Activated CD8-positive, alpha-beta memory T cell treated with anti-CD3 and anti-CD28 coated beads for 36 hours (primary cell): Measurements from ENCODE around the gene SLC27A4. TPM values are rescaled to one million over a fixed set of nuclear protein-coding genes. Genes with fewer than 3 reads are reported as not detected.

Experiments used
- CTCF ChIA-PET: fragments of 350-600 bp; sonication (Branson Sonifier 250); formaldehyde crosslinking; loops from one replicate; lab custom pipeline; 2021; ENCODE audit warnings: antibody characterized with exemption; lab: Charles Lee
- POLR2A ChIA-PET: fragments of 350-600 bp; sonication (Branson Sonifier 250); formaldehyde crosslinking; loops from one replicate; lab custom pipeline; 2021; ENCODE audit warnings: antibody characterized with exemption; lab: Charles Lee
- total RNA-seq, 2 experiments: library from RNA; stranded (reverse); gene quantifications; one replicate each; pipeline ENCODE4 v1.2.3, GENCODE V29; 2021

Gene SLC27A4
- total RNA-seq, 2 experiments from 2014 or later, result 37.5 to 39.8 TPM

DNA sequence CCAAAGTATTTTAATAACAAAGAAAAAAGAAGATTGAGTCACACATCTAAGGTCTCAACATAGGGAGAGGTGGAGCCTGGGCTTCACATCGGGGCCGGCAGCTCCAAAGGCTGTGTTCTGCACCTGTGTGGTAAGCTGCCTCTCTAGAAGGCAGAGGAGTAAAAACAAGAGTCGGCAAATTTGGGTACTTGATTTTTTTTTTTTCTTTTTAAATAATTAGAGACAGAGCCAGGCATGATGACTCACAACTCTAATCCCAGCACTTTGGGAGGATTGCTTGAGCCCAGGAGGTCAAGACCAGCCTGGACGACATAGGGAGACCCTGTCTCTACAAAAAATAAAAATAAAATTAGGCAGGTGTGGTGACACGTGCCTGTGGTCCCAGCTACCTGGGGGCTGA, 35.5 kb downstream of the SLC27A4 start:
- ChIA-PET POLR2A (no interaction called here), CTCF (interaction anchor here (1.6 kb wide), 1 partner anchor 63 kb away, joined by 4 read pairs; no protein-coding TSS in a partner anchor)

GRCh38 chr9:128382261-128382660, 41.9 kb downstream of the SLC27A4 start:
- ChIA-PET POLR2A (no interaction called here), CTCF (interaction anchor here (0.9 to 1.0 kb wide), 2 partner anchors 56 to 68 kb away, joined by 3 read pairs; no protein-coding TSS in a partner anchor)

- ChIA-PET POLR2A (interaction anchor here (0.6 kb wide), 2 partner anchors 12 to 945 kb away, joined by 6 to 7 read pairs; partner anchors contain the start of gene URM1), CTCF (interaction anchor here (0.6 to 1.0 kb wide), 3 partner anchors 55 to 153 kb away, joined by 3 read pairs; no protein-coding TSS in a partner anchor)
These were observed 42.9 kb downstream of the SLC27A4 start for GRCh38 chr9:128383007-128383753.

GRCh38 chr9:128383791-128384190, 43.5 kb downstream of the SLC27A4 start:
- CTCF ChIA-PET, result interaction anchor here (0.6 kb wide), 1 partner anchor 154 kb away, joined by 3 read pairs; no protein-coding TSS in a partner anchor

DNA sequence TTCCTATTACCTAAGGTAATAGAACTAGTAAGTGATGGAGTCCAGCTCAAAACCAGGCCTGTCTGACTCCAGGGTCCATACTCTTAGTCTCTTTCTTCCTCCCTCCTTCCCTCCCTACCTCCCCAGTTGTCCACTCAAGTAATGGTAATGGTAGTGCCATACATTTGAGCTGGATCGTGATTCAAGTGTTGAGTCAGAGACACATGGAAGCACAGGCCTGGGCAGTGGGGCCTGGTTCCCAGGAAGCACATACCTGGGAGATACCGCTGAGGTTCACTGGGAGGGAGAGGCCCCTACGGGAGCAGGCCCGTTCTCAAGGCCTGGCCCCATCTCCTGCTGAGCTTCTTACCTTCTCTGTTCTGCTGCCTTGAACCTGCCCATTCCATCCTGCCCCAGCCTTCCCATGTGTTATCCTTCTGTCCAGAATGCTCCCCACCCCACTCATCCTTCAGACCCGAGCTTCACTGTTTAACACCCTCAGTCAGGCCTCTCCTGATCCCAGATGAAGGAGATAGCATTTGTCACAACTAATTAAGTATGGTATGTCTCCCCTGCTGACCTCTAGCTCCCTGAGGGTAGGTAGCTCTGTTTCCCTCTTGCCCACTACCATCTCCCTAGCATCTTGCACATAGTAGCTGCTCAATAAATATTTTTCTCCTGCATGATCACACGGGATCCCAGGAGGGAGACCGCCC, 44.6 kb downstream of the SLC27A4 start:
- CTCF ChIA-PET, result interaction anchor here (0.5 kb wide), 1 partner anchor 484 kb away, joined by 5 read pairs; no protein-coding TSS in a partner anchor
- POLR2A ChIA-PET, result interaction anchor here (0.6 kb wide), 1 partner anchor 9 kb away, joined by 4 read pairs; no protein-coding TSS in a partner anchor

More at GRCh38 chr9:128383791-128384190, 43.5 kb downstream of the SLC27A4 start:
- POLR2A ChIA-PET, result interaction anchor here (0.6 kb wide), 2 partner anchors 13 to 945 kb away, joined by 6 to 7 read pairs; partner anchors contain the start of gene URM1

DNA sequence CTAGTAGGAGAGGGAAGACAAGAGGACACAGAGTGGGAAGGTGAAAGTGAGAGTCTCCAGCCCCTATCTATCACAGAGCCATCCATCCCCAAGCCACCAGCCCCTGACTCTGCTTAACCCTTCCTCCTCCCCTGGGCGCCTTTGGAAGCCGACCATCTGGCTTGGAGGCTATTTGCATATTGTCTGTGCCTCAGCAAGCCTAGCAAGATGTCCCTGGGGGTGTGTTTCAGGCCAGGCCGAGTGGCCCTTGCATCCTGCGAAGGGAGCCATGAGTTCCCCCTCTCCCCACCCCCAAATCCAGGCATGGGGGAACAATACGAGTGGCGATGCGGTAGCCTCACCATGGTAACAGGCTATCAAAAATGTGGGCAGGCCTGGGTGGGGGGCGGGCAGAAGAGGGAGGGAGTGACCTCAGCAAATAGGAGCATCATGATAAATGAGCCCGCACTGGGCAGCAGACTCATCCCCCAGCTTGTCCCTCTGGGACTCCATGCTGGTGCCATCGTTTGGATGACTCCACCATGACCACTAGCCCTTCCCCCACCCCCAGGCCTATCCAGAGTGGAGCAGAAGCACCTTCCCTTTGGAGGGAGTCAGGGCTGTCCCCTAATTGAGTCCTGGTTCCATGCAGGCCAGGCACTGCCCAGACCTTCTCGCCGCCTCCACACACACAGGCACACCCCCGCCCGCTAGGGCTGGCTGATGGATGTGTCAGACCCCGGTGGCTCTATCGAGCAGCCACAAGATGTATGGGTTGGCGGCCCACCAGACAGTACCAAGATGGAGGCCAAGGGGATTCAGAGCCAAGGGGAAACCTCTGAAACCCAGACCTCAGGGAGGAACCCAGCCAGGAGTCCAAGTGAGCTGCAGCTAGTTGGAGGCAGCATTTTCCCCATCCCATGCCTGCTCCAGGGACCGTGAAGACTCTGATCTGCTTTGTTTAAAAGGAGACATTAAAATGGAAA, 45.5 kb downstream of the SLC27A4 start:
- ChIA-PET POLR2A (no interaction called here), CTCF (interaction anchor here (0.5 kb wide), 1 partner anchor 483 kb away, joined by 5 read pairs; no protein-coding TSS in a partner anchor)

- POLR2A ChIA-PET, result no interaction called here
- CTCF ChIA-PET, result interaction anchor here (1.2 kb wide), 1 partner anchor 26 kb away, joined by 4 read pairs; no protein-coding TSS in a partner anchor
These were observed 47.8 kb downstream of the SLC27A4 start for GRCh38 chr9:128388150-128388549.

GRCh38 chr9:128389395-128390149, 49.2 kb downstream of the SLC27A4 start:
- POLR2A ChIA-PET, result no interaction called here
- CTCF ChIA-PET, result no interaction called here

DNA sequence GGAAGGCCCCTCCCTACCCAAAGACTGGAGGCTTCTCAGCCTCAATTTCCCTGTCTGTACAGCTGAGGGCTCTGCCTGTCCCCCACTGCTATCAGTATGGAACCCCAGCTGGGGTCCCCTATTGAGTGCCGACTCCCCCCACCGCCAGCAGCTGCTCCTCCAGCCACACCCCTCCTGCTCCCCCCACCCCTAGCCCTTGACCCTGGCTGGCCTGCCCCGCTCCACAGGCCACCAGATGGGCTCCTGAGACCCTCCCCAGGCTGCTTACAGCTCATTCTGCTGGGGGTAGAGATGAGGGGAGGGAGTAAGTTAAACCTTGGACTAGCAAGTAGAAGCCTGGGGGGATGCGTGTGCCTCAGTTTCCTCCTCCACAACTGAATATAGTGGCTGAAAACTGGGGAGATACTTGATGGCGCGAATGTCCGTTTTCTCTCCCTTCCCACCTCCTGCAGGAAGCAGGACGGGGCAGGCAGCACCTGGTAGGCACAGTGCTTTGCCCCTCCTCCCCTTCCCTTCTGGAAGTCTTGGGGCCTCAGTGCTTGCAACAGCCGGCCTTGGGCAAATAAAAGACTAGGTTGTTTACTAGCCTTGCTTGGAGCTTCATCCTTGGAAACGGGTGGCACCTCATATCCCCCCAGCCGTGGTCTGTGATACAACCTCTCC, 50.0 kb downstream of the SLC27A4 start:
- ChIA-PET CTCF (interaction anchor here (0.6 kb wide), 2 partner anchors 19 to 51 kb away, joined by 3 to 6 read pairs; no protein-coding TSS in a partner anchor), POLR2A (no interaction called here)

DNA sequence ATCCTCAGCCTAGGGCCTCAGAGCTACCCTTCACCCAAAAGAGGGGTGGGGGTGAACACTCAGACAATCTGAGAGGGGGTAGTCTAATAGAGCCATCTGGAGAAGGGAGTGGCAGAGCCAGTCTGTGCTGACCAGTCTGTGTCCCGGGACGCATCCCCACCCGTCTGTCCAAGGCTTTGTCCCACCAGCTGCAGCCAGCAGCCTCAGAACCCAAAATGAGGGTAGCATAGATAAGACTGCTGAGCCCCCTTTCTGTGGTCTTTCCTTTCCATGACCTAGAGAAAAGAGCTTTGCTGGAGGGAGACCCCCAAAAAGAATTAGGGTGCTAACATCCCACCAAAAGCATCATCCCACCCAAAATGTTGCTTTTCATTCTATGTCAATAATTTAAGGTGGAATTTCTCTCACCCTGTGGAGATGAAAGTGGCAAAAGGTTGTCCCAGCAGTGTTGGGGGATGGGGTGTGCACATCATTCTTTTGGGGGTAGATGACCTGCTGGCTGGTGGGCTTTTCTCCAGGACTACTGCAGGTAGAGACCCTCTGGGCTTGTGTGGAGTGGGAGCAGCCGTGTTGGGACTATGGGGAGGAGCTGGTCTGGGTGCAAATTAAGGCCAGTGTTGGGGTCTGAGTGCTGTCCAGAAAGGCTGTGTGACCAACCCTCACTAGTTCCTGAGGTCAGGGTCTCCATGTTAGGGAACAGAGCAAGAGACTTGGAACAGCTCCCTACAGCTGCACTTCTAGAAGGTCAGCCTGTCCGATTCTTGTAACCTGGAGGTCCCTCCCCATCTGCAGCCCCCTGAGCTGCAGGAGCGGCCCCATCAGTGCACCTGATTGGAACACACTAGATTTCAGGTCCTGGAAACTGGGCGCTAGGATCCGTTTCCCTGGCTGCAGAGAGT, 50.7 kb downstream of the SLC27A4 start:
- ChIA-PET CTCF (interaction anchor here (0.6 kb wide), 2 partner anchors 19 to 50 kb away, joined by 3 to 6 read pairs; no protein-coding TSS in a partner anchor), POLR2A (interaction anchor here (0.5 kb wide), 1 partner anchor 231 kb away, joined by 5 read pairs; no protein-coding TSS in a partner anchor)

GRCh38 chr9:128391956-128392301, 51.6 kb downstream of the SLC27A4 start:
- ChIA-PET CTCF (no interaction called here), POLR2A (no interaction called here)

DNA sequence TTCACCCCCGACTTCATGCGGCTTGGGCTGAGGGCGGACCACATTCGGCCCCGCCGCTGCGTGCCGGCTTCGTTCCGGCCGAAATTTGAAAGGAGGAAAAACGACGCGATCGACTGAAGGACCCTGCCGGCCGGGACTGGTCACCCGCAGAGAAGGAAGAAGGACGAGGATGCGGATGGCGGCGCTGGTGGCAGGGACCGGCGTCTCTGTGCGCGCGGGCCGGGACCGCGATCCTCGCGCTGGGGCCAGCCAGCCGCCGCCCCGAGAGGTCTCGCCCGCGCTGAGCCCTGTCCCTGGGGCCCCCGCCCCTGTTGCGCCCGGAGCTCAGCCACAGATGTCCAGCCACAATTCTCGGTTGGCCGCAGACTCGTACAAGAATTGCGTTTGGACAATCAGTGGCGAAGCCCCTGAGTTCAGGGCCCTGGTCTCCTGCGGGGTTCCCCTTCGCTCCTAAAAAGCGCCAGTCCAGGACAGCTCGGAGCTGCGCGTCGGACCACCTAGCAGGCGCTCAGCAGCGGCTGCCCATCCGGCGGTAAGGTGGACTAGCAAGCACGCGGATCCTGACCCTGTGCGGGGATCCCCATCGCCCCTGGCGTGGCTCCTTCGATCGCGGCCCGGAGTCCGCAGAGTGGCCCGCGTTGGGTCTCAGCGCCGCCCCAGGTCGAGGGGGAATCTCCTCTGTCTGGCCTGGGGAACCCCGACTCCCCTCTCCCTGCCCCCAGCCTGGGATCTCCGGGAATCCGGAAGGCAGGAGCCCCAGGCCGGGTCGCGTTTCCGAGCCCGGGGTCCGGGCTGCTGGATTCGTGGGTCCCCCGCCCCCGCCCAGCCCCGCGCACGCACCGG, 52.2 kb downstream of the SLC27A4 start:
- CTCF ChIA-PET, result no interaction called here
- POLR2A ChIA-PET, result no interaction called here

DNA sequence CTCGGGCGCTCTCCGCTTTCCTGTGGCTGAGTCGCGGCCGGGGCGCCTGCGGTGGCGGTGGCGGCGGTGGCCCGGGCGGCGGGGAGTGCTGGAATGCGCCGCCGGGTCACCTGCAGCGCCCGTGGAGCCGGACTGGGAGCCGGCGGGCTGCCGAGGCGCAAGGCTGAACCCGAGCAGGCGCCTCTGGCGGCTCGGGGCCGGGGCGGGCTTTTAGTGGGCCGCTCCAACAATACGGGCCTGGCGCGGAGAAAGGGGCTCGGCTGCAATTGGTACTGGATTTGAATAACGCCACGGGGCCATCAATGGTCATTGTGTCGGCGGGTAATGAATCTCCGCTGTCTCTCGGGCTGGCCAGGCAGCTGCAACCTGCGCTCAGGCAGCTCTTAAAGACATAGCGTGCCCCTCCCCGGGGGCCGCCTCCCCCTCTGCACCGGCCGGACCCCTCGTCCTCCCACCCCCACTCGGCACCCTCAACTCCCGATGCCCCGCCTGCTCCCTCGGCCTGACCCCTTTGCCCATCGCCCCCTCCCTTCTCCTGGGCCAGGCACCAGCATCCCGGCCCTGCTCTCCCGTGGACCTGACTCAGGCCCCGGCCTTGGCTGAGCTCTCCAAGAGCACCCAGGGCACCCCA, 52.9 kb downstream of the SLC27A4 start:
- POLR2A ChIA-PET, result interaction anchor here (0.6 kb wide), 1 partner anchor 9 kb away, joined by 4 read pairs; no protein-coding TSS in a partner anchor
- CTCF ChIA-PET, result no interaction called here

GRCh38 chr9:128393970-128394369, 53.6 kb downstream of the SLC27A4 start:
- POLR2A ChIA-PET, result interaction anchor here (0.6 kb wide), 1 partner anchor 9 kb away, joined by 4 read pairs; no protein-coding TSS in a partner anchor
- CTCF ChIA-PET, result no interaction called here
